HG03280 (cell line): Measurements from ENCODE around the gene FRMPD3.
"Not testable (repeated sequence)": the region's sequence is repeated elsewhere in the genome, so short reads cannot be mapped to it uniquely, and the experiment has no call there.

Experiments used
- ATAC-seq: cut with Tn5 transposase; IDR thresholded peaks from one replicate; pipeline ENCODE4 v1.9.1; 2021; ENCODE audit warnings: mild to moderate bottlenecking, moderate library complexity; ENCODE audit not compliant: unreplicated experiment

Gene FRMPD3

GRCh38 chrX:107448998-107449835 lies at the start of gene FRMPD3:
TSS of gene FRMPD3 (plus strand) at chrX:107449652. CDS start at chrX:107526589, 76,937 bp downstream.
- ATAC-seq, result no peak

DNA sequence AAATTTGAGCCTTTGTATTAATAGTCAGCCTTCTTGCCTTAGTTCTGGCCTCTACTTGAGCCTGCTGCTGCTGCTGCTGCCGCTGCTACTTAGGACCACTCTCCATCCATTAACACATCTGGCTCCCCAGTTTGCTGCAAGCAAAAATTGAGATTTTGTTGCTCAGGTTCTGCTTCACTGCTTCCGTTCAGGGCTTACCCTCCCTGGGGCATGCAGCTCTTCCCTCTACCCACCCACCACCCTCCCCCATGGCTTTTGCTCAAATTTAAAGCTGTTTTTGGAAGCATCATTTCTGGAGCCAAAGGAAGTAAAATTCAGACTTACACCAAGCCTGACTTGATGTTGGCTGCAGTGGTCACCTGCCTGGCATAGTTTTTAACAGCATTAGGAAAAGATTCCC lies 28.9 kb upstream of the FRMPD3 start:
- no peak for ATAC-seq

DNA sequence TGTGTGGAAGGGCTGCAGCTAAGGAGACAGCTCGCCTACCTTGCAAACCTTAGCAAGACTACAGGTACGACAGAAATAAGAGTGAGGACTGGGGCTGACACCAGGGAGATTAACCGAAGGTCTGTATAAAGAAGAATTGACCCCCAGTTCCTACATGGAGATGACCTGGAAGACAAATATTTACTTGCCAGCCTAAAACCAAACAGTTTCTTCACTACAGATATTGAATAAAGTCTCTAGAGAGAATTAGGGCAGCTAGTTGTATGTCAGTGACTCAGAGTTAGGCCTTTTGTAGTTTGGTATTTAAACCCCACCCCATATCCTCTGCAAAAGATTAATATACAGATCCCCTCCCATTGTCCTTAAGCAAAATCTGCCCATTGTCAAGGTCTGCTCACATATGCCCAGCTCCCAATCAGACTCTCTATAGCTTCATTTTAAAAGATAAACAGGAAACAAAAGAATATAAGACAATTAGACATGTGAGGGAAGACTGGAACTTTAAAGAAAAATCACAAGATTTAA lies 28.1 kb upstream of the FRMPD3 start:
- ATAC-seq, result no peak

DNA sequence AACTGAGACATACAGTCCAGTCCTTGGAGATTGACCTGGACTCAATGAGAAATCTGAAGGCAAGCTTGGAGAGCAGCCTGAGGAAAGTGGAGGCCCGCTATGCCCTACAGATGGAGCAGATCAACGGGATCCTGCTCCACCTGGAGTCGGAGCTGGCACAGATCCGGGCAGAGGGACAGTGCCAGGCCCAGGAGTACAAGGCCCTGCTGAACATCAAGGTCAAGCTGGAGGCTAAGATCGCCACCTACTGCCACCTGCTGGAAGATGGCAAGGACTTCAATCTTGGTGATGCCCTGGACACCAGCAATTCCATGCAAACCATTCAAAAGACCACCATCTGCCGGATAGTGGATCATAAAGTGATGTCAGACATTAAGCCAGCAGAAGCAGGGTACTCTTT lies 20.4 kb upstream of the FRMPD3 start:
- no peak for ATAC-seq

GRCh38 chrX:107440187-107440586 lies 9.3 kb upstream of the FRMPD3 start:
- ATAC-seq, result no peak

DNA sequence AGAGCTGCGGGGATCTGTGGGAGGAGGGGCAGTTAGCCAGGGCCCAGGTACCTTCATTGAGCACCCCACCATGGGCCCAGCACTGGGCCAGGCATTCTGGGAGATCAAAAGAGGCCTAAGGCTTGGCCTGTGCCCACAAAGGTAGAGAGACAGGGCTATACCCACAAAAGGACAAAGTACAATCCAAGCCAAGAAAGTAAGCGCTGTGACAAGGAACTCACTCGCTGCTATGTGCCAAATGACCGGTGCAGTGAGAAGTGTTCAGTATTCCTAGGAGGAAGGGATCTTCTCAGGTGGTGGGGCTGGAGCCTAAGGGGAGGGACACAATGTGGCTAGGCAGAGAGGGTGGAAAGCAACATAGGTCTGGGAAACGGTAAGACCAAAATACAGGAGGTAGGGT lies 8.8 kb upstream of the FRMPD3 start:
- ATAC-seq, result no peak

DNA sequence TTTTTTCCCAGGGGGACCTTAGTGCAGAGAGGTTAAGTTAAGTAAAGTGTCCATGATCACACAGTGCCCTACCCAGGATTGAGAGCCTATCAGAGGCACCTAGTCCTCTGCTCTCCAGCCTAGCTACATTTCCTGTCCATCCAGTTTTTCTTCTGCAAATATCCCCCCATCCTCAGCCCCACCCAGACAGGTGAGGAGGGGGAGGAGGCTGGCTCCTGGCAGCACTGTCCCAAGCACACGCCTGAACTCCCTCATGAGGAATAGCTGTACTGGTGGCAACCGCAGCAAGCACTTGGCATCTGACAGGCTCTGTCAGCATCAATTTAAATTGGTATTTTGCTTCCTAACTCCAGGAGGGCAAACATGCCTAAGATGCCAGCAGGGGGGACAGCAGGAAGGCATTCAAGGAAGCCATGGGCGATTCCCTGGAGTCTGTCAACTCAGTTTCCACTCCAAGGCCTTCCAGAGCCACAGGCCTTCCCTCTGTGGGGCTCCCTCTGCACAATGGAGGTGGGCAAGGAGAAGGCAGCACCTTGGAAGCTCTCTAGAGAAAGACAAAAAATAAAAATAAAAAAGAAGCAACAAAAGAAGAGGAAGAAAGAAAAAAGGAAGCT lies 6.4 kb upstream of the FRMPD3 start:
- ATAC-seq, result no peak

GRCh38 chrX:107445146-107445545 lies 4.3 kb upstream of the FRMPD3 start:
- no peak for ATAC-seq

GRCh38 chrX:107445631-107446030 lies 3.8 kb upstream of the FRMPD3 start:
- no peak for ATAC-seq

- ATAC-seq, result no peak
These were observed 1.8 kb upstream of the FRMPD3 start for GRCh38 chrX:107447642-107448041.

DNA sequence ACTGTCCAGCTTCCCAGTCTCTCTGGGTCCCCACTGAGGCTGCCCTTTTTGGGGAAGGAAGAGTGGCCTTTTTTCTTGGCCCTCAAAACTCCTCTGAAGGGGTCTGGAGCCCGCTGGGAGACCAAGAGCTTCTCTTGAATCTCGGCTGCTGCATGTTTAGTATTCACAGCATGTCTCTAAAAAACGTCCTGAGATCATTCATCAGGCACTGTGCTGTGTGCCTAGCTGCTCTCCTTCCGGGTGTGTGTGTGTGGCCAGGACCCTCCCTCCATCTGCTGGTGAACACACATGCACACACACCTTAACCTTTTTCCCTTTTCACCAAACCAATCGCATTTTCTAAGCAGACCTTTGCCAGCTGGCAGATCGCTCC lies 841 bp upstream of the FRMPD3 start:
- no peak for ATAC-seq

DNA sequence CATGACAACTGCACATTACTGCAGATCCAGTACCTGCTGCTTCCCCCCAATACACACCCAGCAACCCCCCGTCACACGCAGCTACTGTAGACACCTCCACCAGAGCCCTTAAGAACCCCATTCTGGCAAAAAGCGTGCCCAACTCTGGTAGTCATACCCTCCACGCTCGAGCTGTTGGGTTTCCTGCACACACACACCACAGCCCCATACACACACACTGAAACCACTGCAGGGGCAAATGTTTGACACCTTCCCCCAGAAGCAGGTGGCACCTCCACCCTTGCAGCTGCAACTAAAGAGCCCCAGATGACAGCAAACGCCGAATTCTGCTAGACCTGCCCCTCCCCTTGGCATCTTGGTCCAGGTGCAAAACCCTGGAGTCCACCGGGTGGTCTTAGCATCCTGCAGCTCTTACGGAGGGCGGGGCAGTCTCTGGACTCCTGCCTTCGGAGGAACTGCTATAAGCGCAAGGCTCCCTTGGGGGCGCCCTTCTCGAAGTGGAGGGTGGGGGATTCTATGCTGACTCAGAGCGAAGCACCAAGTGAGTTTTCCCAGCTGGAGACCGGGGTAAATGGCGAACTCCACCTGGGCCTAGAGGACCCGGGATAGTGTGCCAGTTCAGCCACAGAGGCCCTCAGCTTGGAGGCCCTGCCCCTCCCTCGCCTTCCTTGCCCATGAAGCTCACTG lies 1.5 kb downstream of the FRMPD3 start:
- no peak for ATAC-seq

GRCh38 chrX:107451731-107452130 lies 2.3 kb downstream of the FRMPD3 start:
- ATAC-seq, result no peak

DNA sequence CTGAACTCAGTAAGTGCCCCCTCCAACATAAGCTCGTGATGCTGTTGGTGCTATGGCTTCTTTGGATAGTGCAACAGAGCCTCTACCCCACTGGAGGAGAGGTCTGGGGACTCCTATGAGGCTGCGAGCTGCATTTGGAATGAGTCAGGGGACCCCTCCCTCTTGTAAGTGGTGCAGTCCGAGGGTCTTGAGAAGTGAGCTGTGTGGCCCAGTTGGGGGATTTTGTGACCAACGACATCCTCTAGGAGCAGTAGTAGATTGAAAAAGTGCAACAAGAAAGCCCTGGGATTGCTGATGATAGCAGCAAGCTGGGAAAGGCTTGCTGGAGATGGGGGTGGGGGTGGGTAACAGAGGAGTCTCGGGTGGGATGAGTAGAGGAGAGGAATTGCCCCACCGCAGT lies 3.1 kb downstream of the FRMPD3 start:
- ATAC-seq, result no peak

DNA sequence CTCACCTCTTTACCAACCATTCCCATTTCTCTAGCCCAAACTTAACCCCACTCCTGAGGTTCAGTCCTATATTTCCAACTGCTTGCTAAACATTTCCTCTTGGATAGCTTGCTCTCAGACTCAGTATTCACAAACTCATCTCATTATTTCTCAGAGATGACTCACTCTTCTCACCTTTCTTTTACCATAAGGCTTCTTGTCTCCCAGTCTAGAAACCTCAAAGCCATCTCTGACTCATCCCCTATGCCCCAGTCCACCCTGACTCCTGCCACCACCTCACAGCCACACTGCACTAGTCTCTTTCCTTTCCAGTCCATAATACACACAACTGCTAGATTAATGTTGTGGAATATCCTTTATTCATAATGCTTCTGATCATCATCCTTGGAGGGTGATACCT lies 4.8 kb downstream of the FRMPD3 start:
- ATAC-seq, result peak; percentile 64

DNA sequence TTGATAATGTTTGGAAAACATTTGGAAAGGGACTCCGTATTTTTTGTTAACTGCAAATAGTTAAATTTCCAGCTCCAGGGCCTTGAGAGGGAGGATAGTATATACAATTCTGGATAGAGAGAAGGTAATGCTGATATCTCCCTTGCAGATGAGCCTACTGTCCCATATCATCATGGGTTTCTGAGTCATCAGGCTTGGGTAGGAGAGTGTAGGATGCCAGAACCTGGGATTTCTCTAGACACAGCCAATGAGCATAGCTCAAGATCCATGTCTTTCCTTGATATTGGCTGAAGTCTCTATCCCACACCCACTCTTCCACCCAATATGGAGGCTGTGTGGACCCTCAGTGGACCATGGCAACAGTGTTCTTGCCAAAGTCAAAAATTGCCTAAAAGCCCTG lies 7.8 kb downstream of the FRMPD3 start:
- no peak for ATAC-seq

DNA sequence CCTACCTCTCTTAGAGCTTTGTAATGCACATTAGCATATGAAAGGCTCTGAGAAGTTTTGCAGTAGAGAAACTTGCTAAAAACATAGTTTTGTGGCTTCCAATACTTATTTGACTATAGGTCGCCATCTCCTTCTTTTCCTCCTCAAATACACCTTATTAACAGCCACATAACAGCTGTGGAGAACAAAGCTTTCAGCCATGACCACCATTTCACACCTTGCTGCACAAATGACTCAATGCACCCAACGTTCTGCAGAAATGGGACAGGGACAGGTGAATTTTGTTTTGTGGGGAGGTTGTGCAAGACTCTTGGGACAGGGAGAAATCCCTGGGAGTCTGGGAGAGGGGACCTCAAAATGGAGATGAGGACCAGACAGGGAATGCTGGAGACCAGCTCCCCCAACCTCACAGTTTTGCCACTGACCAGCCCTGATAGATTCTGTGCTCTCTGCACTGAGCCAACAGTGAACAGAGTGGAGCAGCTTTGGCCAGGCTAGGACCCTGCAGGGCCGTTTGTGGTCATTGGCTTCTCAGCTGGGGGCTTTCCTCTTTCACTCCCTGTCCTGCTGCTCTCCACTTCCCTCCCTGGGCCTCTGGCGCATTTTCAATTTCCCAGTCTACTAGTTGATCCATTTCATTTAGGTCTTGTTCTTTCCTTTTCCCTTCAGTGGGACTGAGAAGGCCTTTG lies 16.6 kb downstream of the FRMPD3 start:
- ATAC-seq, result no peak

DNA sequence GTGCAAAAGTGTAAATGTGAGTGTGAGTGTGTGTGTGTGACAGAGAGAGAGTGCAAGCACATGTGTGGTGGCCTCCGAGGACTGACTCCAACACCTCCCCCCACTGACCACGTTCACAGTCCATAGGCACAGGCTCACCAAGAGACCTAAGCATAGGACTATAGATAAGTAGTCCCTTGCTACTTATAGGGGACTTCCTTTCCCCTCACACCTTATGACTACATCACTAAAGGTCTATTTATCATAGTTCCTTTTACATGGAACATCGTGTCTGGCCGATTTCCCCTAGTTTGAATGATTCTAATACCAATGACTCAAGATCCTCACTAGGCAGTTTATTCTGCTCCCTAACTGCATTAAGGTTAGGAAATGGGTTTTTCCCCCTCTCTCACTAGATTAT lies 17.8 kb downstream of the FRMPD3 start:
- no peak for ATAC-seq

DNA sequence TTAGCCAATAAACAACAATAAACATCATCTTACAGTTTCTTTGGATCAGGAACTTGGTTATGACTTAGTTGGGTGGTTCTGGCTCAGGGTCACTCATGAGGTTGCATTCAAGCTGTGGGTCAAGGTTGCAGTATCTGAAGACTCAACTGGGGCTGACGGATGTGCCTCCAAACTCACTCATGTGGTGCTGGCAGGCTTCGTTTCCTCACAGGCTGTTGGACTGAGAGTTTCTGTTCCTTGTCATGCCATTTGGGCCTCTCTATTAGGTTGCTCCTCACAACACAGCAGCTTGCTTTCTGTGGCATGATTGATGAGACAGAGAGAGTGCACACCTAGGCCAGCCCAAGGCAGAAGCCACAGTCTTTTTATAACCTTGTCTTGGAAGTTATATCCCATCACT lies 20.7 kb downstream of the FRMPD3 start:
- no peak for ATAC-seq

DNA sequence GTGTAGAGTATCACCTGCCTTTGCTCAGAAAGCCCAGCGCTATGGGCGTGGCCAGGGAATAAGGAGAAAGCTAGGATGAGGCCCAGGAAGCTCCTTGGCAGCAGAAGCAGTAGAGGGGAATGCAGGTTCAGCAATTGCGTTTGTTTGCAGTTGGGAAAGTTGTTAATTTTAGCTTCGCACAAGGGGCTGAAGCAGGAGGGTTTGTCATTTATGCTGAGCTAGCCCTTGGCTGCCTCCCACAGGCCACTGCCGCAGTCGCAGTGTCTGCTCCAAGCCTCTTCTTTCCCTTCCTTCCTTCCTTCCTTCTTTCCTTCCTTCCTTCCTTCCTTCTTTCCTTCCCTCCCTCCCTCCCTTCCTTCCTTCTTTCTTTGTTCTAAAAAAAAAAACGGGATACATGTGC lies 21.5 kb downstream of the FRMPD3 start:
- no peak for ATAC-seq

- ATAC-seq, result not testable (repeated sequence)
These were observed 22.0 kb downstream of the FRMPD3 start for GRCh38 chrX:107471420-107471819.
